ENCODE measurements around the gene CLASP2.

DNA sequence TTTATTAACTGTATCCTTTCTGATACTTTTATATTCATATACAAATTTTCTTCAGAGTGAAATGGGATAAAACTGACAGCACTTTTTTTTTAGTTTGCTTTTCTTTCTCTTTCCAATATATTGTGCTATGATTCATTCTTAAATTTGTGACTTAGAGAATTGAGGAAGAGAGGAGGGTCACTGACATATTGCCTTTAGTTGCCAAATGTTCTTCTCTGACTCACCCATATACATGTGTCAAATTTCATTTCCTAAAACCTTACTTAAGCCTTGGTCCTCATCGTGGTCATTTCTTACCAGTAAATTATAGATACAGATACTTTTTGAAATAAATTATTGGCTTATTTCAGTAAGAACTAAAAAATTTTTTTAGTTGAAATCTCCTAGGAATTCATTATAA lies 53.9 kb downstream of the CLASP2 start:
- TF ChIP-seq, protein P1, sequence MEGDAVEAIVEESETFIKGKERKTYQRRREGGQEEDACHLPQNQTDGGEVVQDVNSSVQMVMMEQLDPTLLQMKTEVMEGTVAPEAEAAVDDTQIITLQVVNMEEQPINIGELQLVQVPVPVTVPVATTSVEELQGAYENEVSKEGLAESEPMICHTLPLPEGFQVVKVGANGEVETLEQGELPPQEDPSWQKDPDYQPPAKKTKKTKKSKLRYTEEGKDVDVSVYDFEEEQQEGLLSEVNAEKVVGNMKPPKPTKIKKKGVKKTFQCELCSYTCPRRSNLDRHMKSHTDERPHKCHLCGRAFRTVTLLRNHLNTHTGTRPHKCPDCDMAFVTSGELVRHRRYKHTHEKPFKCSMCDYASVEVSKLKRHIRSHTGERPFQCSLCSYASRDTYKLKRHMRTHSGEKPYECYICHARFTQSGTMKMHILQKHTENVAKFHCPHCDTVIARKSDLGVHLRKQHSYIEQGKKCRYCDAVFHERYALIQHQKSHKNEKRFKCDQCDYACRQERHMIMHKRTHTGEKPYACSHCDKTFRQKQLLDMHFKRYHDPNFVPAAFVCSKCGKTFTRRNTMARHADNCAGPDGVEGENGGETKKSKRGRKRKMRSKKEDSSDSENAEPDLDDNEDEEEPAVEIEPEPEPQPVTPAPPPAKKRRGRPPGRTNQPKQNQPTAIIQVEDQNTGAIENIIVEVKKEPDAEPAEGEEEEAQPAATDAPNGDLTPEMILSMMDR (IDR thresholded peaks at IDR 0.05 in 4 of 5, conservative IDR thresholded peaks at IDR 0.05 in 1 of 5): no peak
- TF ChIP-seq POLR2A (IDR thresholded peaks at IDR 0.05): no peak
